ENCODE measurements around the gene GALR2.

- no peak for TF ChIP-seq CSDC2 (CRISPR knock-in tag; IDR thresholded peaks at IDR 0.05)
- TF ChIP-seq, protein P1, sequence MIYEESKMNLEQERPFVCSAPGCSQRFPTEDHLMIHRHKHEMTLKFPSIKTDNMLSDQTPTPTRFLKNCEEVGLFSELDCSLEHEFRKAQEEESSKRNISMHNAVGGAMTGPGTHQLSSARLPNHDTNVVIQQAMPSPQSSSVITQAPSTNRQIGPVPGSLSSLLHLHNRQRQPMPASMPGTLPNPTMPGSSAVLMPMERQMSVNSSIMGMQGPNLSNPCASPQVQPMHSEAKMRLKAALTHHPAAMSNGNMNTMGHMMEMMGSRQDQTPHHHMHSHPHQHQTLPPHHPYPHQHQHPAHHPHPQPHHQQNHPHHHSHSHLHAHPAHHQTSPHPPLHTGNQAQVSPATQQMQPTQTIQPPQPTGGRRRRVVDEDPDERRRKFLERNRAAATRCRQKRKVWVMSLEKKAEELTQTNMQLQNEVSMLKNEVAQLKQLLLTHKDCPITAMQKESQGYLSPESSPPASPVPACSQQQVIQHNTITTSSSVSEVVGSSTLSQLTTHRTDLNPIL (CRISPR knock-in tag; IDR thresholded peaks at IDR 0.05; ENCODE audit: low read depth): no peak
- no peak for TF ChIP-seq ZFP3 (CRISPR knock-in tag; IDR thresholded peaks at IDR 0.05)
- TF ChIP-seq TCF4 (CRISPR knock-in tag; IDR thresholded peaks at IDR 0.05; ENCODE audit: borderline replicate concordance): no peak
- TF ChIP-seq ZC3H10 (CRISPR knock-in tag; IDR thresholded peaks at IDR 0.05): no peak
- no peak for TF ChIP-seq CSRNP3 (CRISPR knock-in tag; IDR thresholded peaks at IDR 0.05)
Observed at GRCh38 chr17:76040376-76040775, 34.2 kb upstream of the GALR2 start.
